ENCODE data around the gene DZIP1L.
"Not testable (repeated sequence)": the region's sequence is repeated elsewhere in the genome, so short reads cannot be mapped to it uniquely, and the experiment has no call there.

DZIP1L gene

DNA sequence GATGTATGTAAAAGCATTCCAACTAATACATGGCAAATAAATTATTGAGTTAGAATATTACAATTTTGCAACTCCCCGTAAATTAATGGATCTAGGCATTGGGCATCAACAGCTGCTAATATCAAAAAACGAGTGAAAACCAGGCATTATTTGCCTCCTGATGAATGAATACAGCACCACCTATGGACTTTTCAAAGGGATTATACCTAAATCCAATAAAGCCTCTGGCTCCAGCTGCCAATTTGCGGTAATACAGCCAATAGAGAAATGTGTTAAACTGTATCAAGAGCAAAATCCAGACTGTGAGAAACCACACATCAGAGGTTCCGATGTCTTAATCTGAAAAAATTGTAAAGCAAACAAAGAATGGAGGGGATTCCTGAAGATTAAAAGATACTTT, 33.1 kb upstream of the DZIP1L start:
- TF ChIP-seq SNAI2 (CRISPR knock-in tag; IDR thresholded peaks at IDR 0.05) = no peak
- TF ChIP-seq TCF4 (CRISPR knock-in tag; IDR thresholded peaks at IDR 0.05; ENCODE audit: borderline replicate concordance) = no peak
- TF ChIP-seq GLIS3 (CRISPR knock-in tag; IDR thresholded peaks at IDR 0.05) = no peak
- TF ChIP-seq PATZ1 (CRISPR knock-in tag; IDR thresholded peaks at IDR 0.05; ENCODE audit: borderline replicate concordance) = no peak
- no peak for TF ChIP-seq BACH2 (CRISPR knock-in tag; IDR thresholded peaks at IDR 0.05; ENCODE audit: borderline replicate concordance)
- TF ChIP-seq TOX (CRISPR knock-in tag; IDR thresholded peaks at IDR 0.05; ENCODE audit: borderline replicate concordance) = no peak
- peak; percentile 32; the same call in 1 of the 3 replicates for ATAC-seq

DNA sequence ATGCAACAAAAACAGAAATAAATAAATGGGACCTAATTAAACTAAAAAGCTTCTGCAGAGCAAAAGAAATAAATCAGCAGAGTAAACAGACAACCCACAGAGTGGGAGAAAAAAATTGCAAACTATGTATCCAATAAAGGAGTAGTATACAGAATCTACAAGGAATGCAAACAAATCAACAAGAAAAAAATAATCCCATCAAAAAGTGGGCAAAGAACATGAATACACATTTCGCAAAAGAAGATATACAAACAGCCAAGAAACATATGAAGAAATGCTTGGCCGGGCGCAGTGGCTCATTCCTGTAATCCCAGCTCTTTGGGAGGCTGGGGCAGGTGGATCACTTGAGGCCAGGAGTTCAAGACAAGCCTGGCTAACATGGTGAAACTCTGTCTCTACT, 26.8 kb upstream of the DZIP1L start:
- not testable (repeated sequence) for ATAC-seq

DNA sequence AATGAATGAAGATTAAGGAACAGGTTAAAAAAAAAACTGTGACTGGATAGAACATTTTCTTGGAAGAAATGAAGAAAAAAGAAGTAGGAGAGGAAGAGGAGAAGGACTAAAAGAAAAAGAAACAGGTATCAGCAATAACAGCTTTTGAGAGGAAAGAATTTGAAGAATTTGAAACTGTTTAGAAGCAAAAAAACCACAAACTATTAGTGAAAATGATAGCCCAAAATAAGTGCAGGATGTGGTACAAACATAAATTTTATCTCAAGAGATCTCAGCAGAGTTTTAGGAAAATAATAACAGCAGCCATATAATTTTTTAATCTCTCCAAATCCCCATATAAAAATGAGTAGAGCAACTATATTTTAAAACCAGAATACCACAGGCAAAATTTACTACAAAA, 25.5 kb upstream of the DZIP1L start:
- ATAC-seq = peak; percentile 51; the same call in 1 of the 3 replicates
- TF ChIP-seq, protein P1, sequence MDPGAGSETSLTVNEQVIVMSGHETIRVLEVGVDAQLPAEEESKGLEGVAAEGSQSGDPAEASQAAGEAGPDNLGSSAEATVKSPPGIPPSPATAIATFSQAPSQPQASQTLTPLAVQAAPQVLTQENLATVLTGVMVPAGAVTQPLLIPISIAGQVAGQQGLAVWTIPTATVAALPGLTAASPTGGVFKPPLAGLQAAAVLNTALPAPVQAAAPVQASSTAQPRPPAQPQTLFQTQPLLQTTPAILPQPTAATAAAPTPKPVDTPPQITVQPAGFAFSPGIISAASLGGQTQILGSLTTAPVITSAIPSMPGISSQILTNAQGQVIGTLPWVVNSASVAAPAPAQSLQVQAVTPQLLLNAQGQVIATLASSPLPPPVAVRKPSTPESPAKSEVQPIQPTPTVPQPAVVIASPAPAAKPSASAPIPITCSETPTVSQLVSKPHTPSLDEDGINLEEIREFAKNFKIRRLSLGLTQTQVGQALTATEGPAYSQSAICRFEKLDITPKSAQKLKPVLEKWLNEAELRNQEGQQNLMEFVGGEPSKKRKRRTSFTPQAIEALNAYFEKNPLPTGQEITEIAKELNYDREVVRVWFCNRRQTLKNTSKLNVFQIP (CRISPR knock-in tag; IDR thresholded peaks at IDR 0.05; ENCODE audit: borderline replicate concordance, low read depth) = no peak
- TF ChIP-seq, protein P2, sequence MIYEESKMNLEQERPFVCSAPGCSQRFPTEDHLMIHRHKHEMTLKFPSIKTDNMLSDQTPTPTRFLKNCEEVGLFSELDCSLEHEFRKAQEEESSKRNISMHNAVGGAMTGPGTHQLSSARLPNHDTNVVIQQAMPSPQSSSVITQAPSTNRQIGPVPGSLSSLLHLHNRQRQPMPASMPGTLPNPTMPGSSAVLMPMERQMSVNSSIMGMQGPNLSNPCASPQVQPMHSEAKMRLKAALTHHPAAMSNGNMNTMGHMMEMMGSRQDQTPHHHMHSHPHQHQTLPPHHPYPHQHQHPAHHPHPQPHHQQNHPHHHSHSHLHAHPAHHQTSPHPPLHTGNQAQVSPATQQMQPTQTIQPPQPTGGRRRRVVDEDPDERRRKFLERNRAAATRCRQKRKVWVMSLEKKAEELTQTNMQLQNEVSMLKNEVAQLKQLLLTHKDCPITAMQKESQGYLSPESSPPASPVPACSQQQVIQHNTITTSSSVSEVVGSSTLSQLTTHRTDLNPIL (CRISPR knock-in tag; IDR thresholded peaks at IDR 0.05; ENCODE audit: low read depth) = no peak
- no peak for TF ChIP-seq GLIS3 (CRISPR knock-in tag; IDR thresholded peaks at IDR 0.05)
- no peak for TF ChIP-seq ZC3H10 (CRISPR knock-in tag; IDR thresholded peaks at IDR 0.05)
- TF ChIP-seq ZNF565 (CRISPR knock-in tag; conservative IDR thresholded peaks at IDR 0.05; ENCODE audit: low read depth) = no peak
- no peak for TF ChIP-seq RARB (CRISPR knock-in tag; IDR thresholded peaks at IDR 0.05)
- no peak for TF ChIP-seq TCF4 (CRISPR knock-in tag; IDR thresholded peaks at IDR 0.05; ENCODE audit: borderline replicate concordance)
- TF ChIP-seq PPARA (CRISPR knock-in tag; IDR thresholded peaks at IDR 0.05; ENCODE audit: borderline replicate concordance) = no peak
- TF ChIP-seq PATZ1 (CRISPR knock-in tag; IDR thresholded peaks at IDR 0.05; ENCODE audit: borderline replicate concordance) = no peak
- TF ChIP-seq ARNTL (CRISPR knock-in tag; IDR thresholded peaks at IDR 0.05; ENCODE audit: borderline replicate concordance, low read depth) = no peak
- TF ChIP-seq TSHZ2 (CRISPR knock-in tag; IDR thresholded peaks at IDR 0.05) = no peak
- no peak for TF ChIP-seq ZFP30 (CRISPR knock-in tag; IDR thresholded peaks at IDR 0.05)
- TF ChIP-seq CSRNP3 (CRISPR knock-in tag; IDR thresholded peaks at IDR 0.05) = no peak
- no peak for TF ChIP-seq SNAI2 (CRISPR knock-in tag; IDR thresholded peaks at IDR 0.05)

GRCh38 chr3:138139691-138140090, 24.3 kb upstream of the DZIP1L start:
- TF ChIP-seq PPARA (CRISPR knock-in tag; IDR thresholded peaks at IDR 0.05; ENCODE audit: borderline replicate concordance) (no peak), ZFP3 (CRISPR knock-in tag; IDR thresholded peaks at IDR 0.05) (no peak), GLIS3 (CRISPR knock-in tag; IDR thresholded peaks at IDR 0.05) (no peak), ZNF8 (CRISPR knock-in tag; IDR thresholded peaks at IDR 0.05) (no peak)

More at GRCh38 chr3:138139691-138140090, 24.3 kb upstream of the DZIP1L start:
- no peak for ATAC-seq
